ENCODE measurements around the gene XPOT.

The XPOT gene

GRCh38 chr12:64466178-64466577 is 62.0 kb downstream of the XPOT start:
- no peak for DNase-seq (ENCODE audit: low read depth)

- DNase-seq (ENCODE audit: low read depth), result no peak
Measured at GRCh38 chr12:64468966-64469365, 64.8 kb downstream of the XPOT start.

- DNase-seq (ENCODE audit: low read depth), result no peak
Measured at GRCh38 chr12:64469455-64470142, 65.4 kb downstream of the XPOT start.

GRCh38 chr12:64470495-64470894 is 66.3 kb downstream of the XPOT start:
- no peak for DNase-seq (ENCODE audit: low read depth)

- DNase-seq (ENCODE audit: low read depth), result no peak
Measured at GRCh38 chr12:64473176-64473575, 69.0 kb downstream of the XPOT start.

- no peak for DNase-seq (ENCODE audit: low read depth)
Measured at GRCh38 chr12:64475518-64475917, 71.3 kb downstream of the XPOT start.

- no peak for DNase-seq (ENCODE audit: low read depth)
Measured at GRCh38 chr12:64476844-64477243, 72.7 kb downstream of the XPOT start.

GRCh38 chr12:64478661-64479060 is 74.5 kb downstream of the XPOT start:
- no peak for DNase-seq (ENCODE audit: low read depth)

GRCh38 chr12:64480148-64480547 is 76.0 kb downstream of the XPOT start:
- DNase-seq (ENCODE audit: low read depth), result no peak

- DNase-seq (ENCODE audit: low read depth), result no peak
Measured at GRCh38 chr12:64486657-64487056, 82.5 kb downstream of the XPOT start.

- DNase-seq (ENCODE audit: low read depth), result no peak
Measured at GRCh38 chr12:64491718-64492117, 87.5 kb downstream of the XPOT start.

GRCh38 chr12:64493513-64493912 is 89.3 kb downstream of the XPOT start:
- no peak for DNase-seq (ENCODE audit: low read depth)

GRCh38 chr12:64494998-64495729 is 91.0 kb downstream of the XPOT start:
- no peak for DNase-seq (ENCODE audit: low read depth)

- no peak for DNase-seq (ENCODE audit: low read depth)
Measured at GRCh38 chr12:64496839-64497400, 92.7 kb downstream of the XPOT start.

GRCh38 chr12:64497484-64497883 is 93.3 kb downstream of the XPOT start:
- no peak for DNase-seq (ENCODE audit: low read depth)

- no peak for DNase-seq (ENCODE audit: low read depth)
Measured at GRCh38 chr12:64497903-64498302, 93.7 kb downstream of the XPOT start.

GRCh38 chr12:64500394-64500793 is 96.2 kb downstream of the XPOT start:
- no peak for DNase-seq (ENCODE audit: low read depth)
